ENCODE measurements around the gene TRIM15.
A peak's percentile ranks its signal among the peaks of the same experiment; 100 is the strongest.

Gene TRIM15

DNA sequence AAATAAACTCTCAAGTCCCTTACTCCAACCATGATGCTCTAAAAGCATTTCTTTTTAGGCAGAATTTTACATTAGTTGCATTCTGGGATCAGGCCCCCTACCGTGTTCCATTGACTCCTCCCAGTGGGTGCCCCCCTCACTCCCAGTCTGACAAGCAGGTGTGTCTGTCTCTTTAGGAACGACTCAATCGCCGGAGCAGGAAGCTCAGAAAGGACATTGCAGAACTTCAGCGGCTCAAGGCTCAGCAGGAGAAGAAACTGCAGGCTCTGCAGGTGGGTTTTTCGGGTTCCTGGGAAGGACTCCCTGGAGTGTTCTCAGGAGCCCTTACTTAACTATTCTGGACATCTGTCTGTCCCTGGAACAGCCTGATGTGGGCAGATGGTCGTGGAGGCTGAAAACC is 17.5 kb upstream of the TRIM15 start:
- DNase-seq (ENCODE audit: low read depth) = no peak

DNA sequence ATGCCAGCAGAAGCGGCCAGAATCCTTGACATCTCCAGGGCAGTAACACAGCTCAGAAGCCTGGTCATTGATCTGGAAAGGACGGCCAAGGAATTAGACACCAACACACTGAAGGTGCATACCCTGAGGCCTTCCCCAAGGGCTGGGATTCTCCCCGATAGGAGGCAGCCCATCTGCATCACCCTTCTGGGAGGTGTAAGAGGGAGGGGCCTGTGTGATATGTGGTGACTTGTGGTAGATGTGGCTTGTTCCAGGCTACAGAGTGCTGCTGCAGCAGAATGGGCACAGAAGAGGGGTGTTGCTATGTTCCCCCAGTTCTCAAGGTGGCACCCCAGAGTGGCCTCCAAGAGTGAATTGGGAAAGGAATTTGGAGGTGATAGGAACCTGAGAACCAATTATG is 16.2 kb upstream of the TRIM15 start:
- no peak for DNase-seq (ENCODE audit: low read depth)

DNA sequence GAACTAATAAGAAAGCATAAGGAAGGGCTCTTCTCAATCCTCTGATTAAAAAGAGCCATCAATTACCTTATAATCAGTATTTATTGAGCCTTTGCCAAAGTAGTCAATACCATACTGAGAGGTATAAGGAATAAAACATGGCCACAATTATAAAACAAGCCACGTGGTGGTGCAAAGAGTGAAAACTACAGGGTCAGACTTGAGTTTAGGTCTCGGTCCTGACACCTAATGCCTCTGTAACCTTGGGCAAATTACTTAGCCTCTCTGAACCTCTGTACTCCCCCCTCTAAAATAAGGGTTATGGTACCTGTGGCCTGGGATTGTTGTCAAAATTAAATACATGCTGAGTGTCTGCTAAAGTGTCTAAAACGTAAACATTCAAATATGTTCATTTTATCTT is 14.1 kb upstream of the TRIM15 start:
- DNase-seq (ENCODE audit: low read depth) = no peak

DNA sequence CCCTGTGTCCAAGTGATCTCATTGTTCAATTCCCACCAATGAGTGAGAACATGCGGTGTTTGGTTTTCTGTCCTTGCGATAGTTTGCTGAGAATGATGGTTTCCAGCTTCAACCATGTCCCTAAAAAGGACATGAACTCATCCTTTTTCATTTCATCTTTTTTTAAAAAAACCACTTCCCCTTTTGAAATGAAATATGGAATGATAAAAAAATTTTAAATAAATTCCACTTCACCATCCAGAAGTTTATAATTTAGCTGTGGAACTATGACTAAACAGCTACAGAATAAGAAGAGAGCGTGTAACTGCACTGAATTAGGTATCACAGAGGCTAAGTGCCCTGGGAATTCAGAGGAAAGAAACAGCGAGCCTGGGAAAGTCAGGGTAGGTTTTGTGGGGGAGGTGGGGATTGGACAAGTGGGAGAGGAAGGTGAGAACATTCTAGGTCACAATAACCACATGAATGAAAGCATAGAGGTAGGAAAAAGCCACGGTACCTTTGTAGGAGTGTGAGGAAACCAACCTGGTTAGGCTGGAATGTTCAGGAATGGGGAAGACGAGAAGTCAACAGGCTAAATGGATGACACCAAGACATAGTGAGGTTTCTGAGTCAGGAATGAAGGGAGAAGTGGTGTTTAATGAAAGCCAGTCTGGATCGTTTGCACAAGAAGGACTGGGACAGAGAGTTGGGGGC is 13.3 kb upstream of the TRIM15 start:
- DNase-seq (ENCODE audit: low read depth) = no peak

DNA sequence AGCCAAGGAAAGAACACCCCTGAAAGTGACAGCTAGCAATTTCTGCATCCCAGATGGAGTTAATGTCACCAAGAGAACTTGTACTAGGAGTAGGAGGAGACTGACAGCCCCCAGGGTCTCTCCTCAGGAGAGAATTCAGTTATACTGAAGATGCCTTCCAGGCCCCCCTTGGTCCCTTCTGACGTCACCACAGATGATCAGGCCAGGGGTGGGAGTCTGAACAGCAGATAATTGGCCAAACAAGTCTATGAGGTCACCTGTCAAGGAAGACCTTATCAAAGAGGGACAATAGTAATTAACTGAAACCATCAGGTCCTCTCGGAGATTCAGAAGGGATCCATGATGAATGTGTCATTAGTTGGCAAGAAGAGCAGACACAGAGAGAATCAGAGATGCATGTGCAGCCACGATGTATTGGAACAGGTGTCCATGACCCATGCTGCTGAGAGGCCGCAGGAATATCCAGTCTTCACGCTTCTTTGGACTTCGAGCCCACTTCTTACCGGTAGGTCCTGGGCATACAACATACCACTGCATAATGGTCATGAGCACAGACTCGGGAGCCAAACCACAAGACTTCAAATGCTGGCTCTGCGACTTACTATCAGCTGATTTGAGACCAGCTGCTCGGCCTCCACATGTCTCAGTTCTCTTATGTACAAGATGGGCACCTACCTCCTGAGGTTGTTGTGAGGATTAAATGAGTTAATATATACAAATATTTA is 12.5 kb upstream of the TRIM15 start:
- DNase-seq (ENCODE audit: low read depth) = no peak

DNA sequence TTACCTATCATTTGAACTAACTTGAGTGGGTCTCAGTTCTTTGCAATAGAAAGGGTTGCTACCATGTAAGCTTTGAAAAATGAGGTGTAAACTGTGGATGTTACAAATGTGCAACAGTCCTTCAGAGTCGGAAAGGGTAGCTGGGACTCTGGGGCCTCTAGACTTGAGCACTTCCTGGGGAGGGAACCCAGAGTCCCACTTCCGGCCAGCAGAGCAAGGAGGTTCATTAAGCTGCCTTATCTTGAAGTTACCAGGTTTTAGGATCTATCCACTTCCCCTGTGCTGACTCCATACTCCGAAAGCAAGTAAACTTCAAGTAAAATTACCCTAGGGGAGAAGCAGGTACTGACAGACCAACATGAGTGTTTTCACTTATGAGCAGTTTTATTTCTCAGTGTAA is 11.8 kb upstream of the TRIM15 start:
- DNase-seq (ENCODE audit: low read depth) = no peak

DNA sequence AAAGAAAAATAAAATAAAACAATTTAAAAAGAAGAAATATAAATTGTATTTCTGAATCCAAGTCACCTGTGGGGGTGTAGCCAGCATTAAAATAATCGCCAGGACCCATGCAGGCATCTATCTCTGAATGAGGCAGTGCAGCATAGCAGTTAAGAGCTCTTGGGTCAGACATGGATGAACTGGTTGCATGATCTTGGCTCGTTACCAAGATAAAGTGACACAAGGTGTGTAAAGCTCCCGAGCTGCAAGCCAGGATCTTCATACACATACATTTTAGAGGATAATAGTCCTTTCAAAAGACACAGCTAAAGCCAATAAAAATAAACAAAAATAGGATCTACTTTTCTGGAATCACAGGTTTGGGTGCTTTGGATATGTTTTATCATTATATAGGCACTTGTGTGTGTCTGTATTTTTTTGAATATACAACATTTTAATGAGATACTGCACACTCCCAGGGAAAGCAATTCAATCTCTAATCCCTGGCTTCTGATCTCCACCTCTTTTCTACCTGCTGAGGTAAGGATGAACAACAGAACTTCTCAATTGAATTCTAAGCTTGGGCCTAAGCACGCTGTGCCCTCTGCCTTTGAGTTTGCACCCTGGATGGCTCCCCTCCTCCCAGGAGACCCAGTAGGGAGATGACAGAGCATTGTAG is 11.2 kb upstream of the TRIM15 start:
- DNase-seq (ENCODE audit: low read depth) = no peak

DNA sequence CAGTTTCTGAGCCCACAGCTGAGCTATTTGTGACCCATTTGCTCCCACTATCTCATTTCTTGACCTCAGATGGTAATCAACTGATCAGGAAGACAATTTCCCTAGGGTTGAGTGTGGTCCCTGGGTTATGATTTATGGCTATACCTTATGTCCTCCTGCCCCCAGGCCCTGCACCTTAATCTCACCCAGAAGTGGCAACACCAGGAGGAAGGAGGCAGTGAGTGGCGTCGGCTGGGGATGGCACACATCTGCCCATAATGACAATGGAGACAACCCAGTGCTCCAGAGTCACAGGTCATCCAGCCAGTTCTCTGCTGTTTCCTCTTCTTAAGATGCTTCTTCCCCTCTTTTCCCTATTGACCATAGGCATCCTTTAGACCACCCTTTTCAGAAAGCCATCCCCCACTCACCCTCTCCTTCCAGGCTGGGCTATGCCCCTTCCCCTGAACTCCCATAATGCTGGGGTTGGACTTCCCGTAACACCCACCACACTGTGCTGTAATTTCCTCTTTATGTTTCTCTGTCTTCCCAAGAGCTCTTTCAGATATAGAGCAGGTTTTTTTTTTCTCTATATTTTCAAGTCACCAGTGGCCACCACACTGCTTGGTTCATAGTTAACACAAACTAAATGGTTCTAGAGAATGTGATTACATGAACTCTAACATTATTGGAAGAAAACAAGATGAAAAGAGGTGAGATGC is 10.3 kb upstream of the TRIM15 start:
- no peak for DNase-seq (ENCODE audit: low read depth)

DNA sequence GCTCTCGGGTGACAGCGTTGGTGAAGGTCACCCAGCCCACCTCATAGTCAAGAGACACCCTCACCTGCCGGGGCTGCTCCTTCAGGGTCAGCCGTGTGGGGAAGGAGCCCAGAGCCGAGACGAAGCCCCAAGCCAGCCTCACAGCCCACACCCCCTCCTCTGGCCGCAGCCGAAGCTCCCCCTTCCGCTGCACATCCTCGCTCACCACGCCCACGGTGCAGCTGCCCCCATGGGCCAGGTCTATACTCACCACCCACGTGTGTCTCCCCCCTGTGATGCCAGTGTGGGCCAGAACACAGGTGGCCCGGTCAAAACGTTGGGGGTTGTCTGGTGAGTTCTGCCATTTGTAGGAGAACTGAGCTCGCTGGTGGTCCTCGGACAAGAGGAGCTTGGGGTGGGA is 9.3 kb upstream of the TRIM15 start:
- DNase-seq (ENCODE audit: low read depth) = no peak

DNA sequence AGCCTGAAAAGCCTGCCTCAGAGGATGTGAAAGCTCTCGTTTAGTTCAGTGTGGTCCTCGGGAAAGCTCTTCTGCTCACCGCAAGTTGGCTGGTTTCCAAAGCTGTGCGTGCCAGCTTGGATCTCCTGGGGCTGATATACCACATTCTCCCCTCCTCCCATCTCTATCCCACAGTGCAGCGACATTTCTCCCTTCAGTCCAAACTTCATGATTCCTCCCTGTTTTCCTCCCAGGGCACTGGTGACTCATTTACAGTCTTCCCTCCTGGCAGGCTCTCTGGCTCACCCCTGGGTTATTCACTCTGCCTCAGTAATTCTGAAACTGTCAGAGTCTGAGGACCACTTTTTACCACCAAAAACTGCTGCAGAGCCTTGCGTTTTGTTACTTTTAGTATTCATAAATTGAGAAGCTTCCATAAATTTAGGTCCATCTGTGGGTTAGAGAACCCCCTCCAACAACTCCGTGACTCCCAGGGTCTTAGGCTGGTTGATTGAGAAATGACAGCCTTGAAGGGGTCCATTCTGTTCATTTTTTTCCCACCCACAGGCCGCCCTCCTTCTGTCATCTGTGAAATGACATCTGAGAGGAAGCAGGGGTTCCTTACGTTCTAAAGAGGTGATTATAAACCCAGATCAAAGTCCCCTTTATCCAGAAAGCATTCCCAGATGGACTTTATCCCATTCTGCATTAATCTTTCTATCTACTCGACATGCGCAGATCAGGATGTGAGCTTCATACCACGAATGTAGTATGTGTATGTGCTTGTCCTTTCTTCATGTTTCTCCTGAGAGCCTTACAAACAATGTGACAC is 8.4 kb upstream of the TRIM15 start:
- peak; percentile 91 for DNase-seq (ENCODE audit: low read depth)

DNA sequence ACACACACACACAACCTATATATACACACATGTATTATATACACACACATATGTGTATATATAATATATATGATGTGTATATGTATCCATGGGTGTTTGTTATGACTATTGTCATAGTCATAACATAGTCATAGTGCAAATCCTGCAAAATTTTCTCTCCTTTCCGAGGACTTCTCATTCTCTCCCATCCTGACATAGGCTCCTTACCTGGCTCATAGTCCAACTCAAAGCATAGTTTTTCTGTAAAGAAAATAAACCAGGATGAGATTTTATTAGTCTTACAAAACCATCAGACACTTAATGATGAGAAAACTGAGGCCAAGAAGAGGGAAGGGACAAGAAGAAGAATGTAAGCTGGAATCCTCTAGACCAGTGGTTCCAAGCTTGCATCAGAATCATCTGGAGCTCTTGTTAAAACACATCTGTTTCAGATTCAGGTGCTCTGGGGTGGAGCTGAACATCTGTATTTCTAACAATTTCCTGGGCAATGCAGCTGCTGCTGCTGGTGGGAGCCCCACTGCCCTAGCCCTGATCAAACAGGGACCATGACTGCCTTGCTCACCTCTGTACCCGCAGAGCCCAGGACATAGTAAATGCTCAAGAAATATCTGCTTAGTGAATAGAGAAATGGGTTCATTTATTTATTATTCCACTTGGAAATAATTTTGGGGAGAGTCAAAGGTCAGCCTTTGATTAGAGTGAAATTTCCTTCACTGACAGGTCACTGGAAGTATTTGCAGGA is 7.7 kb upstream of the TRIM15 start:
- DNase-seq (ENCODE audit: low read depth) = peak; percentile 21

DNA sequence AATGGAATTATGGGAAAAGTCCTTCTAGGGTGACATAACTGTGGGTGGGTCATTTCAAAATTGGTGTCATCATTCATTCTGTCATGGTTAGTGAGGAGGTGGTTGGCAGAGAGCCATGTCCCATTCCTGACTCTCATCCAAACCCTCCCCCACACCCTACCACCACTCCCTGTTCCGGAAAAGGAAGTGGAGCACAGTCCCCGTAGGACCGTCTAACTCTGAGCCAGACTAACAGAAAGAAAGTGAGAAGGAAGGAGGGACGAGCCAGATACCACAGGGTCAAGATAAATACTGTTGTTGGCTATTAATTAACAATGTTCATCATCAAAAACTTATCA is 7.1 kb upstream of the TRIM15 start:
- DNase-seq (ENCODE audit: low read depth) = peak; percentile 56

DNA sequence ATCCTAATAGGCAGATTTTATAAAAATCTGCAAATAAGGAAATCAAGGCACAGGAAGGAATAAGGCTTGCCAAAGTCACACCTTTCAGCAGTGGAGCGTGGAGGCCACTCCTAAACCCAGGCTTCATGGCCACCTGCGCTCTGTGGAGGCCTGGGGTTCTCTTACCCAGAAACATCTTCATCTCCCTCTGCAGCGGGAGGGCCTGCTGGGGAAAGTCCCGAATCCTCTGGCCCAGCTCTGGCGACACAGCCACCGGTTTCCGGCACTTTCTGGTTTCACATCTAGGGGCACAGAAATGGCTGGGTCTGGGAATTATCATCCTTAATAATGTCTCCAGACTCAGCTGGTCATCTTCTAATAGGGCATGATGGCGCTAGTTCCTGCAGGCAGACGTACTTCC is 6.6 kb upstream of the TRIM15 start:
- DNase-seq (ENCODE audit: low read depth) = no peak

DNA sequence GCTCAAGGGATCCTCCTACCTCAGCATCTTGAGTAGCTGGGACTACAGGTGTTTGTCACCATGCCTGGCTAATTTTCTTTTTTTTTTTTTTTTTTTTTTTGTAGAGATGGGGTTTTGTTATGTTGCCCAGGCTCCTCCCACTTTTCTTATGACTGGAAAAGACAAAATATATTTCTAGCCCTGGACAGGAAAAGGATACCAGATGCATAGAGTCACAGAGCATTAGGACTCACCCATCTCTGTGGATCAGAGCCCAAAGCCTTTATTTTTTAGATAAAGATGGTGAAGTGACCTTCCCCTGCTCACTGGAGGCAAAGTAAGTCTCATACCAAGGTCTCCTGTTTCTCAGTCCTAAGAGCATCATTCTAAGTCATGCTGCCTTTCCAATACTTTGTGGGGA is 5.8 kb upstream of the TRIM15 start:
- peak; percentile 20 for DNase-seq (ENCODE audit: low read depth)

DNA sequence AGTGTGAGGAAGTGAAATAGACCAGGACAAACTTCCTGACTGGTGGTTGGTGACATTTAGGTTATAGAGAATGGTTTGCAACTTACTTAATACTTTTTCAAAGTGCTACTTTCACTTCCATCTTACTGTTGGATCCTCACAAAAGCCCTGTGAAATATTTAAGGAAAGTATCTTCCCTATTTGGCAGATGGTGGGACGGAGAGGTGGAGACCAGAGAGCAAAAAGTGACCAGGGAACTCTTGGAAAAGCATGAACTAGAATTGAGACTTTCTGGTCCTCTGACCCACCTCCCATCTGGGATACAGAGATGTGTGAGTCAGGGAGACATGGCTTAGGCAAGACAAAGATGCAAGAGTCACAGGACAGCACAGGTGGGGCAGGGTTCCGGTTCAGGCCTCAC is 5.3 kb upstream of the TRIM15 start:
- no peak for DNase-seq (ENCODE audit: low read depth)

DNA sequence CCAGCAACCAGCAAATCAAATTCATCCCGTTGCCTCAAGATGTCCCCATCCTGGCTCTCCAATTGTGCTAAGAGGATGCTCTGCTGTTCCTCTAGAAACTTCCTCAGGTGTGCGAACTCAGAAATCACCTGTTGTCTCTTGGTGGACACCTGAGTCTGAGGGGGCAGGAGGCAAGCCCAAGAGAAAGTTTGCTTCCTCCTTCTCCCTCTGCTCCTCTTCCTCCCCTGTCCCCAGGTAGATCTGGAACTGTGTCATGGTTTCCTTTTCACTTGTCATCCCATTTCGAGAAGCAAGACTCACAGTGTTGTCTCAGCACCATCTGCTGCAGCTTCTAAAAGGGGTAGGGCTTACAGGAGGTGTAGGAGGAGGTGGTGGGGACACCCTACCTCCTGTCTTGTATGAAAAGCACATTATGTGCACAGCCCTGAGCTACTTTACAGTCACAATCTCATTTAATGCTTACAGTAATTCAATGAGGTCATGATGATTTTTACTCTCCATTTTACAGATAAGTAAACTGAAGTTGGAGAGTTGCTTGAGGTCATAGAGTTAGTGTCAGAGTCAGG is 4.8 kb upstream of the TRIM15 start:
- no peak for DNase-seq (ENCODE audit: low read depth)

DNA sequence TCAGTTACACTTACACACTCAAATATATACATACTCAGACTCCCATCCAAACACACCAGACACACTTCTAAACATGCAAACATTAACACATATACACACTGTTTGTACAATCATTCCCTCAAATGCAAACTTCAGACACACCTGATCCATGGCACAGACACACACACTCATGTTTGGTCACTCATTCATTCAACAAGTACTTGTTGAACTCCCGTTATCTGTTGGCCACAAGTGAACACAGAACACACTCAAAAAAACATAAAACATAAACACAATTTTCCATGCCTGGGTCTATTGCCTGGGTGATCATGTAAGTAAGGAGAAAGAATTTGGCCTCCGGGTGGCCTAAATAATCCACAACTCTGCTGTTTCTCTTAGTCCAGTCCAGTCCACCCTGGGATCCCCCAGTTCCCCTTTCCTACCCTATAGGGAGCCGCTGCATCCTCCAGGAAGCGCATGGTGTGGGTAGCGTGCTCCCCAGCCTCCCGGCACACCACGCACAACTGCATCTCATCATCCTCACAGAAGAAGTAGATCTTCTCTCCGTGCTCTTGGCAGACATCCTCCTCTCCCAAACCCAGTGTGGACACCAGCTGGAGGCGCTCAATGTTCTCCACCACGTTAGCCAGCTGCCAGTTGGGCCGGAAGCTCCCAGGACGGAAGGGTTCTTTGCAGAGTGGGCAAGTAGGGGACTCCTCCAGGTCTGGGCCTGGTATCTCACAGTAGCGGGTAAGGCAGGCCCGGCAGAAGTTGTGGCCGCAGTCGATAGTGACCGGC is 3.1 kb upstream of the TRIM15 start:
- DNase-seq (ENCODE audit: low read depth) = no peak

DNA sequence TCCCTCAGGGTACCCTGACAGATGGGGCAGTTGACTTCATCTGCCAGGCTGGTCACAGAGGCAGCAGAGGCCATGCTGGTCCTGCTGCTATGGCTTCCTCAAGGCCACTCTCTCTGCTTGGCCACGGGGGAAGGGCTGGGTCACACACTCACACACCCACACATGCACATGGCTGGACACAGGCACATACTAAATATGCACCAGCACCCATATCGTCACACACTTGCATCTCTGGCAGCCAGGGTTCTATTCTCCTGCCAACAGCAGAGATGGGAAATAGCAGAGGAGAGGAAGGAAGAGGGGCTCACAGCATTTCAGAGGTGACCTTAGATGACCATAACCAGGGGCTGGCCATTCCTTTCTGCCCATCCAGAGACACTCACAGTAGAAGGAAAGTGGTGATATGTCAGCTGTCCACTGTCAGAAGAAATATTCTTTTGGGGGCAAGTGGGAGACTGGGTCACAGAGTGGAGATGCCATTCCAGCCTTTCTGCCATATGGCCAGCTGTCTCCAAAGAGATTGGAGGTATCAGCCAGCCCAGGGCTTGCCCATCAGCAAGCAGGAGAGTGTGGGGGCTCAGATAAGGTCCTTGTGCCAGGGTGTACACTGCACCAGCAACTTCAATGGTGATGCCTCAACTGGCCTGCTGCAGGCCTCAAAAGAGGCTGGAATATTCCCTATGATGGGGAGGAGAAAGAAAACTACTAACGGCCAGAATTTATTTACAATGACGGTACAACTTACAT is 2.4 kb upstream of the TRIM15 start, which contains the start of gene TRIM10:
TRIM10 (minus strand) TSS at position 427 of the 747 bp plus-strand sequence; CDS start at position 74, 353 bp downstream.
- DNase-seq (ENCODE audit: low read depth) = no peak
